IPS DF 4.7 (cell line): ENCODE measurements around the gene CCDC178.

ENCODE experiments used
- DNase-seq: peaks from one replicate; pipeline ENCODE4 v3.0.0-alpha.2; 2013; ENCODE audit warnings: low spot score; ENCODE audit errors: extremely low read depth

CCDC178 gene

GRCh38 chr18:32920796-32921787 is 519.4 kb downstream of the CCDC178 start:
- no peak for DNase-seq

- DNase-seq = peak; percentile 58
Measured at GRCh38 chr18:32919799-32920198, 520.7 kb downstream of the CCDC178 start.

- DNase-seq = no peak
Measured at GRCh38 chr18:32918692-32919250, 521.8 kb downstream of the CCDC178 start.

- DNase-seq = no peak
Measured at GRCh38 chr18:32915516-32915915, 525.0 kb downstream of the CCDC178 start.

GRCh38 chr18:32911660-32912284 is 528.7 kb downstream of the CCDC178 start:
- no peak for DNase-seq

GRCh38 chr18:32910694-32911296 is 529.7 kb downstream of the CCDC178 start:
- DNase-seq = no peak

GRCh38 chr18:32909798-32910561 is 530.5 kb downstream of the CCDC178 start:
- DNase-seq = no peak

GRCh38 chr18:32908424-32908805 is 532.1 kb downstream of the CCDC178 start:
- no peak for DNase-seq

- DNase-seq = no peak
Measured at GRCh38 chr18:32907648-32908423, 532.7 kb downstream of the CCDC178 start.

- DNase-seq = no peak
Measured at GRCh38 chr18:32907311-32907585, 533.3 kb downstream of the CCDC178 start.

- DNase-seq = no peak
Measured at GRCh38 chr18:32906506-32907310, 533.8 kb downstream of the CCDC178 start.

GRCh38 chr18:32905651-32906050 is 534.9 kb downstream of the CCDC178 start:
- no peak for DNase-seq

- no peak for DNase-seq
Measured at GRCh38 chr18:32902568-32903330, 537.8 kb downstream of the CCDC178 start.

GRCh38 chr18:32899819-32900218 is 540.7 kb downstream of the CCDC178 start:
- no peak for DNase-seq

GRCh38 chr18:32896776-32897547 is 543.6 kb downstream of the CCDC178 start:
- no peak for DNase-seq

- no peak for DNase-seq
Measured at GRCh38 chr18:32893915-32894314, 546.6 kb downstream of the CCDC178 start.

- no peak for DNase-seq
Measured at GRCh38 chr18:32891797-32892196, 548.7 kb downstream of the CCDC178 start.

- no peak for DNase-seq
Measured at GRCh38 chr18:32891130-32891529, 549.4 kb downstream of the CCDC178 start.
